ENCODE measurements around the gene NTM. TPM values are rescaled to one million over a fixed set of nuclear protein-coding genes. Genes with fewer than 3 reads are reported as not detected.

Gene NTM
- total and polyA plus RNA-seq, 12 donors: 0.26 to 11.5 (median 4.0) TPM

GRCh38 chr11:131875611-131876010, 505.2 kb downstream of the NTM start:
- Histone ChIP-seq H3K36me3 (replicated peaks in 1 of 2) (no peaks in the 10 kb centered on the region), H3K9me3 (replicated peaks in 1 of 3) (no peaks in the 10 kb centered on the region), H3K4me3 (no peak overlapping the region), H3K4me1 (replicated peaks in 1 of 2) (no peaks in the 10 kb centered on the region), H3K27me3 (no peaks in the 10 kb centered on the region), H3K27ac (no peak overlapping the region)
- intact Hi-C loops (cut with DNase I): no loop called here
- no peak for DNase-seq
- no peak for TF ChIP-seq CTCF (IDR thresholded peaks at IDR 0.05)
- no peak for TF ChIP-seq POLR2A (IDR thresholded peaks at IDR 0.05)
- WGBS, 4 donors: 72 to 84% (median 75%) methylated on average over 5 of the region's 5 CpGs

- Histone ChIP-seq H3K9me3 (replicated peaks in 1 of 3) (no peaks in the 10 kb centered on the region), H3K4me3 (no peak overlapping the region), H3K27me3 (no peaks in the 10 kb centered on the region), H3K36me3 (replicated peaks in 1 of 2) (no peaks in the 10 kb centered on the region), H3K27ac (no peak overlapping the region), H3K4me1 (replicated peaks in 1 of 2) (no peaks in the 10 kb centered on the region)
- intact Hi-C loops (cut with DNase I): no loop called here
- DNase-seq: no peak
- 72 to 87% (median 81%) methylated on average over 9 to 10 of the region's 10 CpGs for WGBS, 4 donors
- TF ChIP-seq CTCF (IDR thresholded peaks at IDR 0.05) (no peak), POLR2A (IDR thresholded peaks at IDR 0.05) (no peak)
Measured at GRCh38 chr11:131877246-131877942, 507.0 kb downstream of the NTM start.

GRCh38 chr11:131880316-131880715, 509.9 kb downstream of the NTM start:
- H3K36me3 ChIP-seq (replicated peaks in 1 of 2): no peaks in the 10 kb centered on the region
- TF ChIP-seq CTCF (IDR thresholded peaks at IDR 0.05) (no peak), POLR2A (IDR thresholded peaks at IDR 0.05) (no peak)
- no peaks in the 10 kb centered on the region for H3K9me3 ChIP-seq (replicated peaks in 1 of 3)
- H3K27me3 ChIP-seq: no peaks in the 10 kb centered on the region
- H3K27ac ChIP-seq: no peak overlapping the region
- intact Hi-C loops (cut with DNase I): no loop called here
- WGBS, 4 donors: 60 to 72% (median 65%) methylated on average over 3 of the region's 3 CpGs
- no peak overlapping the region for H3K4me3 ChIP-seq
- no peaks in the 10 kb centered on the region for H3K4me1 ChIP-seq (replicated peaks in 1 of 2)
- no peak for DNase-seq

GRCh38 chr11:131880976-131881375, 510.6 kb downstream of the NTM start:
- Histone ChIP-seq H3K27me3 (no peaks in the 10 kb centered on the region), H3K9me3 (replicated peaks in 1 of 3) (no peaks in the 10 kb centered on the region), H3K4me3 (no peak overlapping the region), H3K27ac (no peak overlapping the region), H3K4me1 (replicated peaks in 1 of 2) (no peaks in the 10 kb centered on the region), H3K36me3 (replicated peaks in 1 of 2) (no peaks in the 10 kb centered on the region)
- 88 to 93% (median 91%) methylated on average over 6 of the region's 6 CpGs for WGBS, 4 donors
- intact Hi-C loops (cut with DNase I): no loop called here
- DNase-seq: no peak
- TF ChIP-seq CTCF (IDR thresholded peaks at IDR 0.05) (no peak), POLR2A (IDR thresholded peaks at IDR 0.05) (no peak)

Measured in adrenal gland (tissue), 12 donors.